Astrocyte (in vitro differentiated cells and primary cell): Measurements from ENCODE around the gene ZNF438.

ENCODE experiments used
- CTCF ChIP-seq: IDR thresholded peaks from 2 replicates; pipeline ENCODE4 v1.5.1; 2011; ENCODE audit warnings: low read depth, mild to moderate bottlenecking, inconsistent platforms, low read length, moderate library complexity; ENCODE audit not compliant: insufficient read depth
- EZH2 ChIP-seq: IDR thresholded peaks from 2 replicates; pipeline ENCODE4 v1.6.1; 2012; ENCODE audit warnings: mild to moderate bottlenecking, low read length, inconsistent platforms; ENCODE audit not compliant: insufficient read depth

GRCh38 chr10:30885423-30885822 is 146.2 kb downstream of the ZNF438 start:
- no peak for TF ChIP-seq CTCF
- TF ChIP-seq EZH2, result no peak
